GM23338 (cell line): ENCODE data around the gene IL17A. TPM values are rescaled to one million over a fixed set of nuclear protein-coding genes. Genes with fewer than 3 reads are reported as not detected.

Experiments
- ATAC-seq: fragments of 200-7000 bp; cut with Tn5 transposase; 3 replicates; pipeline ENCODE4 v1.9.1; 2020
- DNase-seq: peaks from one replicate; pipeline ENCODE4 v3.0.0-alpha.2; 2015; ENCODE audit warnings: low spot score
- H2AFZ ChIP-seq: fragments of 200-600 bp; sonication (generic); 2 replicates; pipeline ENCODE4 v1.8.0; 2016; ENCODE audit warnings: antibody characterized with exemption, mild to moderate bottlenecking, moderate library complexity
- H3F3A ChIP-seq: fragments of 200-600 bp; sonication (generic); replicated peaks from 2 replicates; pipeline ENCODE4 v1.8.0; 2017; ENCODE audit warnings: antibody characterized with exemption, mixed run types, low read depth
- H3K27ac ChIP-seq: fragments of 200-600 bp; sonication (generic); 2 replicates; pipeline ENCODE4 v1.6.1; 2016; ENCODE audit warnings: low read depth
- H3K27me3 ChIP-seq: fragments of 200-600 bp; sonication (generic); 2 replicates; pipeline ENCODE4 v1.8.0; 2016; ENCODE audit warnings: mild to moderate bottlenecking, mixed run types, moderate library complexity; ENCODE audit not compliant: insufficient read depth
- H3K36me3 ChIP-seq: fragments of 200-600 bp; sonication (generic); 2 replicates; pipeline ENCODE4 v1.8.0; 2016; ENCODE audit warnings: mild to moderate bottlenecking; ENCODE audit not compliant: insufficient read depth
- H3K4me1 ChIP-seq: fragments of 200-600 bp; sonication (generic); 2 replicates; pipeline ENCODE4 v1.8.0; 2016; ENCODE audit warnings: mild to moderate bottlenecking, moderate library complexity; ENCODE audit not compliant: insufficient read depth
- H3K4me2 ChIP-seq: fragments of 200-600 bp; sonication (generic); 2 replicates; pipeline ENCODE4 v1.7.1; 2017; ENCODE audit warnings: mixed run types
- H3K4me3 ChIP-seq: fragments of 200-600 bp; sonication (generic); 2 replicates; pipeline ENCODE4 v1.6.1; 2016; ENCODE audit warnings: mixed run types
- H3K79me2 ChIP-seq: fragments of 200-600 bp; sonication (generic); replicated peaks from 2 replicates; pipeline ENCODE4 v1.8.0; 2017; ENCODE audit warnings: mild to moderate bottlenecking; ENCODE audit not compliant: insufficient read depth
- H3K9me2 ChIP-seq: fragments of 200-600 bp; sonication (generic); 2 replicates; pipeline ENCODE4 v1.8.0; 2017; ENCODE audit not compliant: insufficient read depth
- H4K20me1 ChIP-seq: fragments of 200-600 bp; sonication (generic); replicated peaks from 2 replicates; pipeline ENCODE4 v1.8.0; 2017; ENCODE audit warnings: mild to moderate bottlenecking; ENCODE audit not compliant: insufficient read depth
- H3K27ac Mint-ChIP-seq: 2 replicates; pipeline ENCODE4 v1.8.0; 2020; ENCODE audit warnings: inconsistent platforms, mild to moderate bottlenecking, moderate library complexity, mixed read lengths
- H3K27me3 Mint-ChIP-seq: 3 replicates; pipeline ENCODE4 v1.8.0; 2022; ENCODE audit warnings: low read depth, mild to moderate bottlenecking, moderate library complexity, mixed read lengths, inconsistent platforms; ENCODE audit not compliant: insufficient read depth, poor library complexity
- H3K36me3 Mint-ChIP-seq: 3 replicates; pipeline ENCODE4 v1.8.0; 2021; ENCODE audit warnings: low read depth, mild to moderate bottlenecking, inconsistent platforms, moderate library complexity, mixed read lengths
- H3K4me1 Mint-ChIP-seq: 3 replicates; pipeline ENCODE4 v1.8.0; 2020; ENCODE audit warnings: mild to moderate bottlenecking, inconsistent platforms, mixed read lengths
- H3K4me3 Mint-ChIP-seq: 3 replicates; pipeline ENCODE4 v1.8.0; 2021; ENCODE audit warnings: moderate library complexity, mild to moderate bottlenecking, inconsistent platforms, mixed read lengths
- H3K9me3 Mint-ChIP-seq: 3 replicates; pipeline ENCODE4 v1.8.0; 2020; ENCODE audit warnings: moderate library complexity, mild to moderate bottlenecking, inconsistent platforms, mixed read lengths
- CREB1 ChIP-seq: fragments of 250-450 bp; sonication (Bioruptor Pico); IDR thresholded peaks from 2 replicates; pipeline ENCODE4 v1.5.0; 2020; ENCODE audit warnings: low read depth, mild to moderate bottlenecking, moderate library complexity
- EZH2phosphoT487 ChIP-seq: fragments of 200-600 bp; sonication (generic); IDR thresholded peaks from one replicate; pipeline ENCODE4 v1.8.1; 2018; ENCODE audit warnings: antibody characterized with exemption; ENCODE audit not compliant: unreplicated experiment
- JUNB ChIP-seq: IDR thresholded peaks from one replicate; pipeline ENCODE4 v1.6.1; 2016; ENCODE audit warnings: antibody characterized with exemption; ENCODE audit not compliant: unreplicated experiment
- NANOG ChIP-seq: IDR thresholded peaks from 2 replicates; pipeline ENCODE4 v1.6.1; 2016; ENCODE audit warnings: antibody characterized with exemption, borderline replicate concordance
- REST ChIP-seq: IDR thresholded peaks from one replicate; pipeline ENCODE4 v1.6.1; 2018; ENCODE audit warnings: antibody characterized with exemption; ENCODE audit not compliant: unreplicated experiment
- ZNF114 ChIP-seq: fragments of 250-450 bp; sonication (Bioruptor Pico); IDR thresholded peaks from 2 replicates; pipeline ENCODE4 v1.5.0; 2020; ENCODE audit warnings: mild to moderate bottlenecking, moderate library complexity
- ZNF331 ChIP-seq: fragments of 250-450 bp; sonication (Bioruptor Pico); IDR thresholded peaks from 2 replicates; pipeline ENCODE4 v1.5.0; 2020; ENCODE audit warnings: low read depth, mild to moderate bottlenecking, moderate library complexity
- polyA plus RNA-seq: library from polyadenylated mRNA; unstranded; fragments of >200 nt; fragmentation: Nextera tagmentation; extraction: Ambion mirVana; gene quantifications from 2 replicates; pipeline ENCODE4 v1.2.1, GENCODE V29; 2016
- total RNA-seq: library from RNA; depleted of rRNA; stranded (reverse); fragments of >200 nt; shearing (Covaris generic); gene quantifications from 2 replicates; pipeline ENCODE4 v1.2.3, GENCODE V29; 2014
- TF ChIP-seq, protein P1 (sequence below), 2 experiments: fragments of 200-600 bp in 1 of 2; sonication (generic) in 1 of 2; conservative IDR thresholded peaks; 2 replicates each; pipeline versions ENCODE4 v1.5.1 to v1.6.1; 2016 to 2017; ENCODE audit warnings: antibody characterized with exemption in 2 of 2, low read depth in 2 of 2, mild to moderate bottlenecking in 2 of 2, moderate library complexity in 1 of 2

IL17A gene
- total and polyA plus RNA-seq, 2 experiments from 2014 or later = not detected

GRCh38 chr6:52176550-52176949 lies 9.6 kb upstream of the IL17A start:
- Histone ChIP-seq H3F3A (no peaks in the 10 kb centered on the region), H3K4me1 (no peaks in the 10 kb centered on the region), H3K9me2 (no peaks in the 10 kb centered on the region), H3K36me3 (no peaks in the 10 kb centered on the region), H2AFZ (no peak overlapping the region), H4K20me1 (no peaks in the 10 kb centered on the region), H3K27me3 (no peaks in the 10 kb centered on the region), H3K4me3 (no peak overlapping the region), H3K79me2 (no peaks in the 10 kb centered on the region), H3K27ac (no peak overlapping the region), H3K4me2 (no peak overlapping the region)
- no peak for ATAC-seq
- no peaks in the 10 kb centered on the region for H3K4me1 Mint-ChIP-seq
- no peaks in the 10 kb centered on the region for H3K9me3 Mint-ChIP-seq
- H3K27ac Mint-ChIP-seq = no peak overlapping the region
- no peak overlapping the region for H3K4me3 Mint-ChIP-seq
- no peak for DNase-seq
- TF ChIP-seq ZNF114 (CRISPR knock-in tag) = no peak
- TF ChIP-seq CREB1 = no peak
- TF ChIP-seq, protein P1, sequence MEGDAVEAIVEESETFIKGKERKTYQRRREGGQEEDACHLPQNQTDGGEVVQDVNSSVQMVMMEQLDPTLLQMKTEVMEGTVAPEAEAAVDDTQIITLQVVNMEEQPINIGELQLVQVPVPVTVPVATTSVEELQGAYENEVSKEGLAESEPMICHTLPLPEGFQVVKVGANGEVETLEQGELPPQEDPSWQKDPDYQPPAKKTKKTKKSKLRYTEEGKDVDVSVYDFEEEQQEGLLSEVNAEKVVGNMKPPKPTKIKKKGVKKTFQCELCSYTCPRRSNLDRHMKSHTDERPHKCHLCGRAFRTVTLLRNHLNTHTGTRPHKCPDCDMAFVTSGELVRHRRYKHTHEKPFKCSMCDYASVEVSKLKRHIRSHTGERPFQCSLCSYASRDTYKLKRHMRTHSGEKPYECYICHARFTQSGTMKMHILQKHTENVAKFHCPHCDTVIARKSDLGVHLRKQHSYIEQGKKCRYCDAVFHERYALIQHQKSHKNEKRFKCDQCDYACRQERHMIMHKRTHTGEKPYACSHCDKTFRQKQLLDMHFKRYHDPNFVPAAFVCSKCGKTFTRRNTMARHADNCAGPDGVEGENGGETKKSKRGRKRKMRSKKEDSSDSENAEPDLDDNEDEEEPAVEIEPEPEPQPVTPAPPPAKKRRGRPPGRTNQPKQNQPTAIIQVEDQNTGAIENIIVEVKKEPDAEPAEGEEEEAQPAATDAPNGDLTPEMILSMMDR (conservative IDR thresholded peaks at IDR 0.05; ENCODE audit: low read depth in 2 of 2) = no peak
- TF ChIP-seq ZNF331 (CRISPR knock-in tag) = no peak
- TF ChIP-seq NANOG = no peak
- H3K27me3 Mint-ChIP-seq = peaks cover under 1% of the 10 kb centered on the region
- H3K36me3 Mint-ChIP-seq = no peaks in the 10 kb centered on the region

GRCh38 chr6:52177961-52178360 lies 8.2 kb upstream of the IL17A start:
- no peaks in the 10 kb centered on the region for H3K4me1 ChIP-seq
- Mint-ChIP-seq H3K4me3 (no peak overlapping the region), H3K4me1 (peaks cover under 1% of the 10 kb centered on the region; the same call in 2 of the 3 replicates), H3K27ac (no peak overlapping the region), H3K27me3 (peaks cover 4% of the 10 kb centered on the region), H3K9me3 (no peaks in the 10 kb centered on the region), H3K36me3 (no peaks in the 10 kb centered on the region)
- ATAC-seq (no peak), DNase-seq (no peak)
- no peak overlapping the region for H2AFZ ChIP-seq
- H3K79me2 ChIP-seq = no peaks in the 10 kb centered on the region
- H3K4me2 ChIP-seq = no peak overlapping the region
- no peaks in the 10 kb centered on the region for H4K20me1 ChIP-seq
- H3K27ac ChIP-seq = no peak overlapping the region
- no peak overlapping the region for H3K4me3 ChIP-seq
- H3F3A ChIP-seq = no peaks in the 10 kb centered on the region
- no peaks in the 10 kb centered on the region for H3K9me2 ChIP-seq
- no peaks in the 10 kb centered on the region for H3K36me3 ChIP-seq
- H3K27me3 ChIP-seq = no peaks in the 10 kb centered on the region
- TF ChIP-seq REST = no peak
- no peak for TF ChIP-seq ZNF331 (CRISPR knock-in tag)
- TF ChIP-seq JUNB = no peak
- TF ChIP-seq, protein P1 (conservative IDR thresholded peaks at IDR 0.05; ENCODE audit: low read depth in 2 of 2) = no peak
- TF ChIP-seq EZH2phosphoT487 = no peak
- no peak for TF ChIP-seq NANOG
